HPDE6-E6E7 (cell line): ENCODE results near the gene MAP3K7CL.

ENCODE experiments used
- DNase-seq: peaks from one replicate; pipeline ENCODE4 v3.0.0; 2011; ENCODE audit warnings: missing footprints; ENCODE audit errors: extremely low spot score

MAP3K7CL gene

GRCh38 chr21:29195981-29196669 is 65.7 kb downstream of the MAP3K7CL start:
- DNase-seq = peak; percentile 90

GRCh38 chr21:29196670-29197191 is 66.3 kb downstream of the MAP3K7CL start:
- DNase-seq = no peak

GRCh38 chr21:29201186-29201585 is 70.7 kb downstream of the MAP3K7CL start:
- no peak for DNase-seq

- DNase-seq = no peak
Observed at GRCh38 chr21:29205009-29205408, 74.6 kb downstream of the MAP3K7CL start.

- no peak for DNase-seq
Observed at GRCh38 chr21:29205988-29206387, 75.5 kb downstream of the MAP3K7CL start.

- no peak for DNase-seq
Observed at GRCh38 chr21:29206445-29206844, 76.0 kb downstream of the MAP3K7CL start.

GRCh38 chr21:29207201-29207600 is 76.8 kb downstream of the MAP3K7CL start:
- DNase-seq = no peak

- no peak for DNase-seq
Observed at GRCh38 chr21:29208044-29208681, 77.7 kb downstream of the MAP3K7CL start.

- no peak for DNase-seq
Observed at GRCh38 chr21:29208682-29209059, 78.2 kb downstream of the MAP3K7CL start.

GRCh38 chr21:29209696-29210095 is 79.3 kb downstream of the MAP3K7CL start:
- DNase-seq = no peak

GRCh38 chr21:29211205-29211604 is 80.8 kb downstream of the MAP3K7CL start:
- DNase-seq = no peak

GRCh38 chr21:29212446-29212845 is 82.0 kb downstream of the MAP3K7CL start:
- DNase-seq = no peak

- DNase-seq = no peak
Observed at GRCh38 chr21:29213513-29214385, 83.3 kb downstream of the MAP3K7CL start.

- no peak for DNase-seq
Observed at GRCh38 chr21:29215709-29216108, 85.3 kb downstream of the MAP3K7CL start.

GRCh38 chr21:29217818-29218291 is 87.4 kb downstream of the MAP3K7CL start:
- peak; percentile 50 for DNase-seq

- DNase-seq = no peak
Observed at GRCh38 chr21:29218749-29219148, 88.3 kb downstream of the MAP3K7CL start.

GRCh38 chr21:29219165-29219770 is 88.8 kb downstream of the MAP3K7CL start:
- no peak for DNase-seq

GRCh38 chr21:29221253-29221744 is 90.9 kb downstream of the MAP3K7CL start:
- DNase-seq = no peak

- no peak for DNase-seq
Observed at GRCh38 chr21:29224006-29224405, 93.6 kb downstream of the MAP3K7CL start.
